Ishikawa (cell line): ENCODE measurements around the gene TPO.

Experiments used
- CEBPB ChIP-seq: IDR thresholded peaks from 2 replicates; pipeline ENCODE4 v1.6.1; 2012
- EP300 ChIP-seq: IDR thresholded peaks from 2 replicates; pipeline ENCODE4 v1.6.1; 2012; ENCODE audit warnings: borderline replicate concordance
- MAX ChIP-seq: IDR thresholded peaks from 2 replicates; pipeline ENCODE4 v1.6.1; 2012
- REST ChIP-seq: IDR thresholded peaks from 2 replicates; pipeline ENCODE4 v1.6.1; 2012; ENCODE audit warnings: low read depth, mild to moderate bottlenecking
- TAF1 ChIP-seq: IDR thresholded peaks from 2 replicates; pipeline ENCODE4 v1.6.1; 2012; ENCODE audit warnings: low read depth, mild to moderate bottlenecking

GRCh38 chr2:1394709-1395408 lies 18.4 kb upstream of the TPO start:
- no peak for TF ChIP-seq CEBPB
- no peak for TF ChIP-seq TAF1
- no peak for TF ChIP-seq EP300
- TF ChIP-seq REST: no peak
- TF ChIP-seq MAX: no peak
